Liver (tissue), 9 donors: Measurements from ENCODE around the gene KICS2. TPM values are rescaled to one million over a fixed set of nuclear protein-coding genes. Genes with fewer than 3 reads are reported as not detected.

ENCODE experiments used
- DNase-seq: peaks from one replicate; pipeline ENCODE4 v3.0.0-alpha.2; 2017; ENCODE audit warnings: low spot score
- H3K27ac ChIP-seq, 2 donors: one replicate each; pipeline ENCODE4 v1.7.0; 2013; ENCODE audit warnings: inconsistent platforms in 2 of 2, low read length in 2 of 2, control low read depth in 1 of 2, low read depth in 1 of 2, mild to moderate bottlenecking in 1 of 2
- H3K27me3 ChIP-seq, 4 donors: one replicate each; pipeline versions ENCODE4 v1.6.1 to v1.7.0; 2013; ENCODE audit warnings: low read length in 3 of 4, inconsistent platforms in 1 of 4, mild to moderate bottlenecking in 1 of 4, moderate library complexity in 1 of 4; ENCODE audit not compliant: control insufficient read depth in 4 of 4, insufficient read depth in 4 of 4
- H3K36me3 ChIP-seq, 4 donors: one replicate each; pipeline versions ENCODE4 v1.6.1 to v1.7.0; 2013; ENCODE audit warnings: low read length in 3 of 4, mild to moderate bottlenecking in 3 of 4, low read depth in 1 of 4, moderate library complexity in 1 of 4; ENCODE audit not compliant: control insufficient read depth in 4 of 4, insufficient read depth in 3 of 4
- H3K4me1 ChIP-seq, 4 donors: one replicate each; pipeline versions ENCODE4 v1.6.1 to v1.7.0; 2013; ENCODE audit warnings: low read length in 3 of 4, mild to moderate bottlenecking in 3 of 4, moderate library complexity in 1 of 4; ENCODE audit not compliant: control insufficient read depth in 4 of 4, insufficient read depth in 4 of 4
- H3K4me3 ChIP-seq, 3 donors: one replicate each; pipeline versions ENCODE4 v1.6.1 to v1.7.0; 2013; ENCODE audit warnings: low read length in 3 of 3, control low read depth in 1 of 3, low read depth in 1 of 3, mild to moderate bottlenecking in 1 of 3
- H3K9ac ChIP-seq, 2 donors: one replicate each; pipeline ENCODE4 v1.7.0; 2013; ENCODE audit warnings: low read length in 2 of 2, mild to moderate bottlenecking in 2 of 2, moderate library complexity in 2 of 2, control low read depth in 1 of 2, low read depth in 1 of 2
- H3K9me3 ChIP-seq, 4 donors: one replicate each; pipeline versions ENCODE4 v1.6.1 to v1.7.0; 2013; ENCODE audit warnings: low read length in 3 of 4; ENCODE audit not compliant: control insufficient read depth in 4 of 4
- ATF3 ChIP-seq: IDR thresholded peaks from 2 replicates; pipeline ENCODE4 v1.6.1; 2016; ENCODE audit warnings: antibody characterized with exemption
- CTCF ChIP-seq: fragments of 150-350 bp; IDR thresholded peaks from 2 replicates; pipeline ENCODE4 v1.5.1; 2017; ENCODE audit warnings: improper control_type of control experiment, low read depth, low read length; ENCODE audit not compliant: missing input control
- GABPA ChIP-seq, 2 donors: IDR thresholded peaks in 1 of 2; conservative IDR thresholded peaks in 1 of 2; 2 replicates each; pipeline ENCODE4 v1.6.1; 2016; ENCODE audit warnings: antibody characterized with exemption in 2 of 2, mild to moderate bottlenecking in 1 of 2, moderate library complexity in 1 of 2
- HNF4G ChIP-seq: IDR thresholded peaks from 2 replicates; pipeline ENCODE4 v1.6.1; 2016; ENCODE audit warnings: antibody characterized with exemption
- JUND ChIP-seq, 2 donors: IDR thresholded peaks; 2 replicates each; pipeline ENCODE4 v1.6.1; 2016; ENCODE audit warnings: antibody characterized with exemption in 2 of 2
- NR2F2 ChIP-seq: IDR thresholded peaks from 2 replicates; pipeline ENCODE4 v1.6.1; 2016; ENCODE audit warnings: antibody characterized with exemption
- RAD21 ChIP-seq, 2 donors: IDR thresholded peaks; 2 replicates each; pipeline ENCODE4 v1.6.1; 2016; ENCODE audit warnings: antibody characterized with exemption in 2 of 2, mild to moderate bottlenecking in 2 of 2
- SP1 ChIP-seq: IDR thresholded peaks from 2 replicates; pipeline ENCODE4 v1.6.1; 2018; ENCODE audit warnings: antibody characterized with exemption, mild to moderate bottlenecking
- YY1 ChIP-seq: IDR thresholded peaks from 2 replicates; pipeline ENCODE4 v1.6.1; 2016; ENCODE audit warnings: antibody characterized with exemption, mild to moderate bottlenecking
- ZBTB33 ChIP-seq: IDR thresholded peaks from 2 replicates; pipeline ENCODE4 v1.6.1; 2016; ENCODE audit warnings: antibody characterized with exemption
- WGBS: extraction: QIAGEN DNeasy Blood & Tissue Kit; methylation state at CpG from one replicate; pipeline ENCODE4 v1.1.7; 2013; 5-methylcytosine and 5-hydroxymethylcytosine counted together
- polyA plus RNA-seq, 2 donors: library from polyadenylated mRNA; stranded (reverse) in 1 of 2; unstranded in 1 of 2; fragments of 200-250 nt in 1 of 2; fragments of >200 nt in 1 of 2; fragmentation: Nextera tagmentation in 1 of 2; extraction: Ambion mirVana in 1 of 2; gene quantifications; one replicate each; pipeline versions ENCODE4 v1.2.1 to v1.2.3, GENCODE V29; 2013 to 2015
- total RNA-seq, 2 donors: library from RNA; depleted of rRNA; stranded (reverse); fragments of >200 nt; gene quantifications; one replicate each; pipeline ENCODE4 v1.2.3, GENCODE V29; 2014
- donor health status: healthy.
- donor health status: healthy.
- donor health status: healthy.
- donor health status: healthy.
- donor health status: healthy.

Gene KICS2
- total and polyA plus RNA-seq, 4 donors: 3.4 to 10.7 (median 5.3) TPM

- no peak for TF ChIP-seq HNF4G
These were observed 5.9 kb downstream of the KICS2 start (continued) for GRCh38 chr12:64216239-64216638.

- Histone ChIP-seq H3K4me1 (no peaks in the 10 kb centered on the region), H3K4me3 (no peak overlapping the region), H3K9me3 (no peaks in the 10 kb centered on the region), H3K9ac (no peak overlapping the region), H3K27me3 (no peaks in the 10 kb centered on the region), H3K27ac (no peak overlapping the region), H3K36me3 (peaks cover 1 to 23% (median 4%) of the 10 kb centered on the region in 4 donors)
- 67% methylated on average over 5 of the region's 5 CpGs for WGBS
- no peak for DNase-seq
- no peak for TF ChIP-seq HNF4G
- no peak for TF ChIP-seq GABPA (IDR thresholded peaks at IDR 0.05 in 1 of 2, conservative IDR thresholded peaks at IDR 0.05 in 1 of 2)
- no peak for TF ChIP-seq RAD21 (IDR thresholded peaks at IDR 0.05)
- no peak for TF ChIP-seq SP1
- TF ChIP-seq NR2F2: no peak
- no peak for TF ChIP-seq ZBTB33
- no peak for TF ChIP-seq ATF3
- no peak for TF ChIP-seq CTCF
- no peak for TF ChIP-seq YY1
- no peak for TF ChIP-seq JUND (IDR thresholded peaks at IDR 0.05)
These were observed 9.9 kb downstream of the KICS2 start for GRCh38 chr12:64212119-64212746.

- no peak overlapping the region for H3K9ac ChIP-seq
- H3K27ac ChIP-seq: no peak overlapping the region
- no peak overlapping the region for H3K4me3 ChIP-seq
- peaks cover 0 to 10% (median 2%) of the 10 kb centered on the region in 4 donors for H3K36me3 ChIP-seq
- H3K9me3 ChIP-seq: no peaks in the 10 kb centered on the region
- no peaks in the 10 kb centered on the region for H3K27me3 ChIP-seq
- 98% methylated on average over 2 of the region's 2 CpGs for WGBS
- DNase-seq: no peak
- TF ChIP-seq GABPA (IDR thresholded peaks at IDR 0.05 in 1 of 2, conservative IDR thresholded peaks at IDR 0.05 in 1 of 2): no peak
- no peak for TF ChIP-seq NR2F2
- no peak for TF ChIP-seq SP1
- no peak for TF ChIP-seq CTCF
- no peaks in the 10 kb centered on the region for H3K4me1 ChIP-seq
These were observed 14.6 kb downstream of the KICS2 start for GRCh38 chr12:64207453-64207852.
